IMR-90 (cell line): Measurements from ENCODE around the gene CELSR2.

ENCODE experiments used
- BHLHE40 ChIP-seq: fragments of 150-350 bp; IDR thresholded peaks from 2 replicates; pipeline ENCODE4 v1.6.1; 2016; ENCODE audit warnings: mild to moderate bottlenecking, low read depth, low read length
- MAZ ChIP-seq: IDR thresholded peaks from 2 replicates; pipeline ENCODE4 v1.6.1; 2012; ENCODE audit warnings: low read depth, mild to moderate bottlenecking, low read length, improper control_type of control experiment, moderate library complexity, borderline replicate concordance
- MXI1 ChIP-seq: IDR thresholded peaks from 2 replicates; pipeline ENCODE4 v1.6.1; 2012; ENCODE audit warnings: low read depth, mild to moderate bottlenecking, low read length, moderate library complexity, borderline replicate concordance
- POLR2A ChIP-seq: IDR thresholded peaks from 2 replicates; pipeline ENCODE4 v1.6.1; 2012; ENCODE audit warnings: mild to moderate bottlenecking, low read depth, low read length
- RFX5 ChIP-seq: IDR thresholded peaks from 2 replicates; pipeline ENCODE4 v1.8.0; 2012; ENCODE audit warnings: low read depth, mild to moderate bottlenecking, low read length, moderate library complexity
- SMC3 ChIP-seq: fragments of 150-350 bp; IDR thresholded peaks from 2 replicates; pipeline ENCODE4 v1.6.1; 2016; ENCODE audit warnings: low read depth, mild to moderate bottlenecking, antibody characterized with exemption, low read length, moderate library complexity
- TF ChIP-seq, protein P1 (sequence below): conservative IDR thresholded peaks from 2 replicates; pipeline ENCODE4 v1.5.1; 2012; ENCODE audit warnings: mild to moderate bottlenecking, low read depth, low read length, improper control_type of control experiment
- TF ChIP-seq, protein P2 (sequence below): fragments of 150-350 bp; IDR thresholded peaks from 2 replicates; pipeline ENCODE4 v1.6.1; 2017; ENCODE audit warnings: mild to moderate bottlenecking, antibody characterized with exemption, low read length, low read depth

DNA sequence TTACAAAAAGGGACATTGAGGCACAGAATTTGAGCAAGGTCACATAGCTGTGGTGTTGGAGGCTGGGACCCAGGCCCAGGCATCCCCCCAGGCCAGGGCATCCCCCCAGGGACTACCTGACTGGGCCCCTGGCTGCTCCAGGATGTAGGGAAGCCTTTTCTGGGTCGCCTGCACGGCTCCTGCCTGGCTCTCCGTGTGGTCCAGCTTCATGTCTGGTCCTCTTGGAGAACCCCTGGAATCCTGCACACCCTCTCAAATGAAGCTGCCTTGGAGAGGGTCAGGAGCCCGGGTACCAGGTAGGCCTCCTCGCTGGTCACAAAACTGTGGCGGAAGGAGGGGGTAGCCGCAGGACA is 919 bp upstream of the CELSR2 start:
- TF ChIP-seq, protein P1, sequence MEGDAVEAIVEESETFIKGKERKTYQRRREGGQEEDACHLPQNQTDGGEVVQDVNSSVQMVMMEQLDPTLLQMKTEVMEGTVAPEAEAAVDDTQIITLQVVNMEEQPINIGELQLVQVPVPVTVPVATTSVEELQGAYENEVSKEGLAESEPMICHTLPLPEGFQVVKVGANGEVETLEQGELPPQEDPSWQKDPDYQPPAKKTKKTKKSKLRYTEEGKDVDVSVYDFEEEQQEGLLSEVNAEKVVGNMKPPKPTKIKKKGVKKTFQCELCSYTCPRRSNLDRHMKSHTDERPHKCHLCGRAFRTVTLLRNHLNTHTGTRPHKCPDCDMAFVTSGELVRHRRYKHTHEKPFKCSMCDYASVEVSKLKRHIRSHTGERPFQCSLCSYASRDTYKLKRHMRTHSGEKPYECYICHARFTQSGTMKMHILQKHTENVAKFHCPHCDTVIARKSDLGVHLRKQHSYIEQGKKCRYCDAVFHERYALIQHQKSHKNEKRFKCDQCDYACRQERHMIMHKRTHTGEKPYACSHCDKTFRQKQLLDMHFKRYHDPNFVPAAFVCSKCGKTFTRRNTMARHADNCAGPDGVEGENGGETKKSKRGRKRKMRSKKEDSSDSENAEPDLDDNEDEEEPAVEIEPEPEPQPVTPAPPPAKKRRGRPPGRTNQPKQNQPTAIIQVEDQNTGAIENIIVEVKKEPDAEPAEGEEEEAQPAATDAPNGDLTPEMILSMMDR = no peak
- TF ChIP-seq POLR2A = no peak
- TF ChIP-seq MXI1 = no peak
- TF ChIP-seq, protein P2, sequence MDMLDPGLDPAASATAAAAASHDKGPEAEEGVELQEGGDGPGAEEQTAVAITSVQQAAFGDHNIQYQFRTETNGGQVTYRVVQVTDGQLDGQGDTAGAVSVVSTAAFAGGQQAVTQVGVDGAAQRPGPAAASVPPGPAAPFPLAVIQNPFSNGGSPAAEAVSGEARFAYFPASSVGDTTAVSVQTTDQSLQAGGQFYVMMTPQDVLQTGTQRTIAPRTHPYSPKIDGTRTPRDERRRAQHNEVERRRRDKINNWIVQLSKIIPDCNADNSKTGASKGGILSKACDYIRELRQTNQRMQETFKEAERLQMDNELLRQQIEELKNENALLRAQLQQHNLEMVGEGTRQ = no peak
- no peak for TF ChIP-seq MAZ
- no peak for TF ChIP-seq SMC3
- TF ChIP-seq RFX5 = no peak
- TF ChIP-seq BHLHE40 = no peak
